GM19468 (cell line): ENCODE results near the gene BGN.

Experiments
- ATAC-seq: cut with Tn5 transposase; IDR thresholded peaks from one replicate; pipeline ENCODE4 v1.9.1; 2021; ENCODE audit warnings: mild to moderate bottlenecking, moderate library complexity, moderate number of reproducible peaks; ENCODE audit not compliant: unreplicated experiment; ENCODE audit errors: extremely low read depth

The BGN gene

DNA sequence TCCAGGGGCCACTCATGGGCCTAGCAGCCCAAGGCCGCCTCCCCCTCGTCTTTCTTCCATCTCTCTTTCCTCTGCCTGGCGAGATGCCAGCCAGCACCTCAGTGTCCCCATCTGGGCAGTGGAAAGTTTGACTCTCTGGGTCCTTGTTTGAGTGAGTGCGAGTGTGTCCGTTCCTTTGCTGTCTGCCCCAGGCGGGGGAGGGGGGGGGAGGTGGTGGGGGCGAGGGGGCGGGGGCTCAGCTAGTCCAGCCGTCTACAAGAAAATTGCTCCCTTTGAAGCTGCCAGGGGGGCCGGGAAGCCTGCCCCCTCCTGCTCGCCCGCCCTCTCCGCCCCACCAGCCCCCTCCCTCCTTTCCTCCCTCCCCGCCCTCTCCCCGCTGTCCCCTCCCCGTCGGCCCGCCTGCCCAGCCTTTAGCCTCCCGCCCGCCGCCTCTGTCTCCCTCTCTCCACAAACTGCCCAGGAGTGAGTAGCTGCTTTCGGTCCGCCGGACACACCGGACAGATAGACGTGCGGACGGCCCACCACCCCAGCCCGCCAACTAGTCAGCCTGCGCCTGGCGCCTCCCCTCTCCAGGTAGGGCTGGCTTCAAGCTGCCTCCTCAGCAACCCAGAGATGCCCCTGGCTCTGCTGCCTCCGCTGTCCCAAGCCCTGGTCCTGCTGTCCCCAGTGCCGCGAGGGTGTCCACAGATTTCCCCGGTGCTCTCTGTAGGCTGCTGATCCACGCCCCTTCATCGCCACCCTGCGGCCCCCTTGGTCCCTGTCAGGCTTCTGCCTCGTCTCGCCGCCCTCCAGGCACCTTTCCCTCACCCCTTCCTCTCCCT lies at the start of gene BGN:
Gene BGN (plus strand): TSS at position 440 of the 821 bp plus-strand sequence. CDS start 9,652 bp downstream, outside the sequence.
- no peak for ATAC-seq

DNA sequence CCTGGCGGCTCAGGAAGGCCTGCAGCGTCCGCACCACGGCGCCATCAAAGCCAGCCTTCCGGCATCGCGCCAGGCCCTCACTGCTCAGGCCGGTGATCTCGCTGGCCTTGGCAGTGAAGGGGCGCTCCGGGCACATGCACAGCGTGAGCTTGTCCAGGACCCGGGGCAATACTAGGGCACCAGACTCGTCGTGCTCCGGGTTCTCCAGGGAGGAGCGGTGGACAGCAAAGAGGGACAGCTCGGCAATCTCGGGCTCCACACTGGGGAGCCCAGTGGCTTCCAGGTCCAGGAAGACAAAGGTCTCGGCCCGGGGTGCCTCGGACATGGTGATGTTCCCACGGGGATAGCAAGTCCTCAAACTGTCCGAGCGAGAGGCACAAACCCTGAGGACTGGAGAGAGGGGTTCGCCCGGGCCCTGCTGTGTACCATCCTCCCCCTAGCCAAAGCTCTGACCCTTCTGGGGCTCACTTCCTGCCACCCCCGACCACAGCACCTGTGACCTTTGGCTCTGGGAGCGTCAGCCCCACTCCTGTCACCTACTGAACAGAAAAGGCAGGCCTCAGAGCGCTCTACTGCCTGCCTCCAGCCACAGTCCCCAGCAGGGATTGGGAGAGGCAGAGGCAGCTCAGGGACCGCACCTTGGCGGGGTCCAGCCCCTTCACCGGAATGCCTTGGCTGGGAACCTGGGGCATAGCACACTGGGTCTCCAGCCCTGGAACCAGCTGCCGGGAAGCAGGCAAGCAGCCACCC lies 49.5 kb upstream of the BGN start:
- no peak for ATAC-seq

DNA sequence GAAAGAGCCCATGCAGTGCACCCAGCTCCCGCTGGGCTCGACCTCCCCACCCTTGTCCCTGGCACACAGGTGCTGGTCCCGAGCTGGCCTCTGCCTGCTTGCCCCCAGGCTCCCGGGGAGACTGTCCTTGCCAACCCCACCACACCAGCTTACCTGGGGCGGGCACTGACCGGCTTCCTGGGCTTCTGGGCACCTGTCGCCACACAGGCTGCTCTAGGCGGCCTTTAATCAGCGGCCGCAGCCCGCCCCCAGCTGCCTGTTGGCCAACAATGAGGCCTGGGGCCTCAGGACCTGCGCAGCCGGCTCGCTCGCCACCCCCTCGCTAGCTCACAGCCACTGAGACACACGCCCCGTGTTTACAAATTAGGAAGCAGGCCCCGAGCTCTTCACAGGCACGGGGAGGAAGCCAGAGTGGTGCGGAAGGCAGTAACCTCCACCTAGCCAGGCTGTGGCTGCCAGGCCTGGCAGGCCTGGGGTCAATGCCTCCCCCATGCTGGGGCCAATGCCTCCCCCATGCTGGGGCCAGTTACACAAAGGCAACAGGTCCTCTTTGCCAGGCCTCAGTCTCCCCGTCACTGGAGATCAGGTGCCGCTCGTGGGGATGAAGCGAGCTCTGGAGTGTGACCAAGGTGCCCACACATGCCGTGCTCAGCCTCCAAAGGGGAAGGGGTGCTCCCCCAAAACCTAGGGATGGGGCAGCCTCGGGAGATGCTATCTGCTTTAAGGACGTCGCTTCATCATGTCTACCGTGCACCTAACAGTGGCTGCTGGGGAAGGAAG lies 48.7 kb upstream of the BGN start, which contains the start of gene TREX2:
Gene TREX2 (minus strand): TSS at position 201 of the 780 bp plus-strand sequence. CDS start 626 bp downstream, outside the sequence.
- ATAC-seq: no peak

DNA sequence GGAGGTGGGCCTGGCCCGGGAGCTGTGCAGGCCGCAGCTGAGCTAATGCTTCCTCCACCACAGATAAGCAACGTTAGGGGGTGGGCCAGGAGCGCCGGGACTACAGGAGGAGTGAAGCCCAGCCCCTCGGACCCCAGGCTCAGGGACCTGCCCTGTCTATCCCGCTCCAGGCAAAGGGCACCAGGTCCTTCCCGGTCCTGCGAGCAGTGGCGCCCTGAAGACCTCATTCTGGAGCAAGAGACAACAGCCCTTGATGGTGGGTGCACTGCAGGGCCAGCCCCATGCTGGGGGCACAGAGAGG lies 48.2 kb upstream of the BGN start:
- ATAC-seq: no peak

DNA sequence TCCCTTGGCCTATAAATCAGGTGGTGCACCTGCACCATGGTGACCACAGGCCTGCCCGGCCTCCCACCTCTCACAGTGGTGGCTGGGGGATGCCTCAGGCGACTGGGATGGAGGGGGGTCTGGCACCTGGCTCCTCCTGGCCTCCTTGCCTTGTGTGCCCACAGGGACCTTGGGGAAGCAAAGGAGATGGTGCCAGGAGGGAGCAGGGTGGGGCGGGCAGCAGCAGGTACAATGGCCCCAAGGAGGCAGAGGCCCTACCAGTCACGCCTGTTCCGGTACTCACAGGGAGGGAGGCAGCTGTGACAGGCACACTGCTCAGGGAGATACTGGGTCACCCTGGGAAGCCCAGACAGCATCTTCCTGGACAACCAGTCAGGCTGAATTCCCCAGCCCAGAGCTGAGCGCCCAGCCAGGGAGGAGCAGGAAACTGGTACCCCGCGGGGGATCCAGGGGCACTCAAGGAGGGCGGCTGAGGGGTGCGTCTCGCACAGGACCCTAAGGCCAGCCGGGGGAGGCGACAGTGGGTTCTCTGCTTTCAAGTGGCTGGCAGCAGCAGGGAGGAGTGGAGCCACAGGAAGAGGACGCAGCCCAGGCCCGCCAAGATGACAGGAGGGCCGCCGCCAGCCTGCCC lies 47.7 kb upstream of the BGN start:
- ATAC-seq: no peak

GRCh38 chrX:153447581-153447960 lies 47.2 kb upstream of the BGN start:
- ATAC-seq: no peak

GRCh38 chrX:153448556-153449367 lies 46.0 kb upstream of the BGN start:
- ATAC-seq: no peak

GRCh38 chrX:153449368-153450113 lies 45.2 kb upstream of the BGN start:
- no peak for ATAC-seq

DNA sequence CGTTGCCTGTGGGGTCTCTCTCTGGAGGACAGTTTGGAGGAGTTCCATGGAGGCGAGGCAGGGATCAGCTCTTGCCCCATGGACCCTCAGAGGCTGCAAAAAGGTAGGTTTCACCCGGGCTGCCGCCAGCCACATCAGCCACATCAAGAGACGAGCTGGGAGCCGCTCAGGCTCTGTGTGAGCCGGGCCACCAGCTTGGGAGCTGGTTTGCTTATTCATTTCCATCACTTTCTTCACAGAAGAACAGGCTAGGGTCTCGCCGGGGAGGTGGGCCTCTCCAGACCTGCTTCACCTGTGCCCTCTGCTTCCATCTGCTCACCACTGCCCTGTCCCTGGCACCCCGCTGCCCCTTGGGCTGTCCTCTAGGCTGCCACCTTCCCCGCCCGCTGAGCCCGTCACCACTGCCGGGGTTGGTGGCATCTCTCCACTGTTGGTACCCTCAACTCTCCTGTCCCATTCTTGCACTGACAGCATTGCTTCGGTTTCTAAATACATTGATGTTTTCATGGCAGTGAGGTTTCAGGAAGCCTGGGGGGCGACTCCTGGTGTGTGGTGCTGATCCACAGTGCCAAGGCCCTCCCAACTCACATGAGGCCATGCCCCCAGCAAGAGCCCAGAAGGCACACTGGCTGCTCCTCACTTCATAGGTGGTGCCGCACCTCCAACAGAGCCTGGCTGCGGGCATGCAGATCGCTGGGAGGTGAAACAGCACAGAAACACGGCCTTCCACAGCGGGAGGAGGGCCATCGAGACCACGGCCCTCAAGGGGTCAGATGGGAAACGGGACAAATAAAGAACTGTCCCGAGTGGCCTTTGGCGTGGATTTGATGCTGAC lies 44.4 kb upstream of the BGN start:
- ATAC-seq: no peak

DNA sequence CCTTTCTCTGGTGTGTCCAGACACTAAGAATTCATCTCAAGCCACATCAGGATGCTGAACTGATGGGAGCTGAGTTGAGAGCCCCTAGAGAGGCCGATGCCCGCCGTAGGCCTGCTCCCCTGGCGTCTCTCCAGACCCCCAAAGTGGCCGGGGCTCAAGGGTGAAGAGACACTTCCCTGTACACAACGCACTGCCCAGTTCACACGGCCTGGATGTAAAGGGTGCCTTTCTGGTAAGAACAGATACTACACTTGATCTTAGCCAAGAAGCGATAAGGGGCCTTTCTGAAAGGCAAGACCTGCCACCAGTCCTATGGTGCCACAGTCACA lies 43.9 kb upstream of the BGN start:
- ATAC-seq: no peak

DNA sequence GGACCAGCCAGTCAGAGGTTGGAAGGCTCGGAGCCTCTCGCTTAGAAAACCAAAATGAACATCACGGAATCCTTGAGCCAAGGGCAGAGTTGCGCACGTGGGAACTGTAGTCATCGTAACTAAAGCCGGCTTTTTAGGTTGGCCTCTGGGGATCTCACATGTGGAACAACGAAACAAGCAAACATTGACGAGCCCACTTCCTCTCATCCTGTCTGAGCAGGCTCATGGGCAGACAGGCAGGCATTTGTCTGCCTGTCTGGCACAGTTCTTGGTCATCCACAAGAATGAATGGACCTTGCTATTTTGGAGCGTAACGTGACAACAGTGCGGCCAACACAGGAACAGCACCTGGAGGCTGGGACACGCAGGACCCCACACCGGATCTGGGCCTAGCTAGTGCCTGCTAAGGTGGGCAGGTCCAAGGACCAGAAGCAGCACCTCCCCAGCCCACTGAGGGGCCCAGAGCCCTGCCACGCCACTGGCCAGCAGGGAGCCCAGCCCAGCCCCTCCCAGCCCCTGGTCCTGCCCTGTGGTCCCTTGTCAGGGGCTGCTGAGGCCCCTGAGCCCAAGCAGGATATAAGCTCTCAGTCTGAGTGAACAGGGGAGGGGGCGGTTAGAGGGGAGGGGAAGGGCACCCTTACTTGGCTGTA lies 39.8 kb upstream of the BGN start:
- ATAC-seq: no peak

- no peak for ATAC-seq
These were observed 39.2 kb upstream of the BGN start for GRCh38 chrX:153455571-153455970.

DNA sequence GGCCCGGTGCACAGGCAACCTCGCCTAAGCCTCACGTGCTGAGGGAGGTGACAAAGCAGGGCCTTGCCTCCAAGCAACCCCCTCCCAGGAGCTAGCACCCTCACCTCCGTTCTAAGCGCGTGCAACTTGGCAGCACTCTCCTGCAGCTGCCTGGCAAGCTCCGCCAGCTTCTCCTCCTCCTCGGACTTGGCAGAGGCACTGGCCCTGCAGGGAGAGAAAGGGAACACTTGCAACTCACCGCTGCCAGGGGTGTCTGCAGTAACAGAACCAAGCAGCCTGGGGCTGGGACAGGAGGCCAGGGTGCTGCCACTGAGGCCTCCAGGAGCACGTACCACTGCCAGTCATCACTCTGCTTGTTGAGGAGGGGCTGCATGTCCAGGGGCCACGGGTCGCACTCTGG lies 38.6 kb upstream of the BGN start:
- ATAC-seq: no peak

GRCh38 chrX:153456704-153457103 lies 38.1 kb upstream of the BGN start:
- no peak for ATAC-seq

DNA sequence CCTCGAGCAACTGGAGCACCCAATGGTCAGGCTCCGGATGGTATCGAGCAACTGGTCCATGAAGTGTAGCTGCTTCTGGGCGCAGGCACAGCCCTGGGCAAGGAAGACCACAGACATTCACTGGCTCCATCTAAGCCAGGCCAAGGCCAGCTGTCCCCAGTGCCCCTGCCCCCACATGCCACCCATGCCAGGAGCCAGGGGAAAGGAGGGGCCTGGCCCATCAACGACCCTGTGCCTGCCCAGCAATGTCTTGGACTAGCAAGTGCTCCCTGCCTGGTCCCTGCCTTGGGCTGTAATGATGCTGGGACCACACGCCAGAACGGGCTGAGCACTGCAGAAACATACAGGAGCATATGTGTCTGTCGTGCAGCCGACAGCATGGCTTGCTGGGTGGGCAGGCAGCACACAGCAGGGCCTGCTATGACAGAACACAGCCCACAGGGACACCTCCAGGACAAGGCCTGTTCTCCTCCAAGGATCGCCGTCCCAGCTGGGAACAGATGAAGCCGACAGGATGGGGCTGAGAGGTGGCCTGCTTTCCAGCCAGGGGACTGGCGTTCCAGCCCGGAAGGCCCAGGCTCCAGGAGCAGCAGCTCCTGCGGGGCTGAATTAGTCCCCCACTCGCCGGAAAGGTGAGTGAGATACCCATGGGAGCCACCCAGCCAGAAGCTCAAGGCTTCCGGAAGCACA lies 37.5 kb upstream of the BGN start:
- ATAC-seq: no peak

DNA sequence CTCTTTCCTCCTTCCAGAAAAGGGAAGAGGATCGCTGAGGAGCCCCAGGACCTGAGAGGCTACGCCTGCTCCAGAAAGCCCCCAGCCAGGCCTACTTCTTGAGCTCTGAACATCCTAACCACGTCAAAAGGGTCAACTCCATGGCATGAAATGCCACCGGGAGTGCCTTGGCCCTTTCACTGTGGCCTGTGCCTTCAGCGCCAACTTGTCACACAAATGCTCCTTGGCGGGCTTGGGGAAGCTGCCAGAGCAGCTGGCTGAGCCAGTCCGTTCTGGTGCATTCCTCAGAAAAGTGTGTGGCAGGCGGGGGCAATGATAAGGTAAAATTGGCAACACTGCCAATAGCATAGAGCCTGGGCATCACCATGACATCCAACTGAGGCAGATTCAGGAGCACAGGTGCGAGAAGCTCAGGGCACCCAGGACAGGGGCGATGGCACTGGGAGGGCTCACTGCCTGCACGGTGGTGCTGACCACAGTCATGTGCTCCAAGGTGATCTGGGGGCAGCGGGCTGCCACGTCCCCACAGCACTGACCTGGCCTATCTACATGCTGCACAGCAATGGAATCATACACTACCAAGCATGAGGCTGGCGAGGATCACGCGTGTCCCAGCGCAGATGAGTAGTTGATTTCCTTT lies 36.8 kb upstream of the BGN start:
- no peak for ATAC-seq

GRCh38 chrX:153458476-153458875 lies 36.3 kb upstream of the BGN start:
- no peak for ATAC-seq
